Measurements from ENCODE around the gene MESD.

The MESD gene

GRCh38 chr15:81014446-81015093, 25.0 kb upstream of the MESD start:
- no peak for DNase-seq

- no peak for DNase-seq
These were observed 23.8 kb upstream of the MESD start for GRCh38 chr15:81013396-81013929.

GRCh38 chr15:81012588-81012987, 23.0 kb upstream of the MESD start:
- DNase-seq: no peak

GRCh38 chr15:81011593-81011992, 22.0 kb upstream of the MESD start:
- no peak for DNase-seq

- no peak for DNase-seq
These were observed 20.5 kb upstream of the MESD start for GRCh38 chr15:81010086-81010485.

GRCh38 chr15:81008312-81008711, 18.7 kb upstream of the MESD start:
- DNase-seq: no peak

- DNase-seq: no peak
These were observed 17.9 kb upstream of the MESD start for GRCh38 chr15:81007428-81008064.

- no peak for DNase-seq
These were observed 16.5 kb upstream of the MESD start for GRCh38 chr15:81006124-81006523.

- no peak for DNase-seq
These were observed 13.4 kb upstream of the MESD start for GRCh38 chr15:81003097-81003350.

- no peak for DNase-seq
These were observed 12.9 kb upstream of the MESD start for GRCh38 chr15:81002331-81003096.

GRCh38 chr15:81002009-81002330, 12.4 kb upstream of the MESD start:
- DNase-seq: no peak

GRCh38 chr15:81001152-81002008, 11.8 kb upstream of the MESD start:
- peak; percentile 33 for DNase-seq

GRCh38 chr15:81000624-81001151, 11.1 kb upstream of the MESD start, which contains the start of gene TLNRD1:
Gene TLNRD1, plus strand, starts transcription at chr15:81000923. Its CDS starts 1,349 bp downstream, at chr15:81002272.
- peak; percentile 83 for DNase-seq

- no peak for DNase-seq
These were observed 10.6 kb upstream of the MESD start for GRCh38 chr15:81000144-81000623.

GRCh38 chr15:80999623-81000036, 10.0 kb upstream of the MESD start:
- DNase-seq: no peak

GRCh38 chr15:80998251-80998650, 8.6 kb upstream of the MESD start:
- DNase-seq: no peak

GRCh38 chr15:80997692-80998091, 8.1 kb upstream of the MESD start:
- no peak for DNase-seq

- no peak for DNase-seq
These were observed 6.6 kb upstream of the MESD start for GRCh38 chr15:80996247-80996646.

- DNase-seq: no peak
These were observed 2.8 kb upstream of the MESD start for GRCh38 chr15:80992441-80992840.

GRCh38 chr15:80992006-80992405, 2.4 kb upstream of the MESD start:
- DNase-seq: no peak

GRCh38 chr15:80991421-80991820, 1.8 kb upstream of the MESD start:
- peak; percentile 20 for DNase-seq

- no peak for DNase-seq
These were observed 1.3 kb upstream of the MESD start for GRCh38 chr15:80990955-80991354.

GRCh38 chr15:80989081-80989517, 520 bp downstream of the MESD start:
- no peak for DNase-seq
